ENCODE measurements around the gene FAM90A1.
"Not testable (repeated sequence)": the region's sequence is repeated elsewhere in the genome, so short reads cannot be mapped to it uniquely, and the experiment has no call there.

- TF ChIP-seq ZNF121, ZBTB43 (CRISPR knock-in tag; IDR thresholded peaks at IDR 0.05): not testable (repeated sequence)
Observed at GRCh38 chr12:8266706-8267105, 39.3 kb upstream of the FAM90A1 start.

Measured in WTC11 (cell line).